ENCODE measurements around the gene KRT23.

The KRT23 gene

GRCh38 chr17:40937384-40937819 lies at the start of gene KRT23:
Gene KRT23, minus strand, starts transcription at chr17:40937646. Its CDS starts 1,043 bp downstream, at chr17:40936603.
- no peak for DNase-seq

- DNase-seq, result no peak
Observed at GRCh38 chr17:40986920-40987319, 49.5 kb upstream of the KRT23 start.

DNA sequence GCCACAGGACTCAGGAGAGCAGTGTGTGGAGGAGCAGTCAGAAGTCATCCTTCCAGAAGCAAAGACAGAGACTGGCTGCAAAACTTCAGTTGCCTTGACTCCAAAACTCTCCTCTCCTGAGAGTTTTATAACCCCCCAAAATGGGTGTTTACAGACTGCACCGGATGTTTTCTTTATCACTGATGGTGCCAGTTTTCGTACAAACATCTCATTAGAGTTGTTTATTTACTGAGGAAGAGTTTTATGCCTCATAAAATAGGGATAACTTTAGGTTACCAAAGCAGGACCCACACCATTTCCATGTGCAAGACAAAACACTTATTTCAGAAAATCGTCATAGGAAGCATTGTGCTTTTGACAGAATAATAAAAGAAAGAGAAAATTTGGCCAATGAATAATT lies 46.8 kb upstream of the KRT23 start, which contains the start of gene KRT40:
TSS of gene KRT40 (minus strand) at position 101 of the 400 bp plus-strand sequence. CDS start at position 48, 53 bp downstream.
- DNase-seq, result no peak

- DNase-seq, result no peak
Observed at GRCh38 chr17:40981115-40981514, 43.7 kb upstream of the KRT23 start.

DNA sequence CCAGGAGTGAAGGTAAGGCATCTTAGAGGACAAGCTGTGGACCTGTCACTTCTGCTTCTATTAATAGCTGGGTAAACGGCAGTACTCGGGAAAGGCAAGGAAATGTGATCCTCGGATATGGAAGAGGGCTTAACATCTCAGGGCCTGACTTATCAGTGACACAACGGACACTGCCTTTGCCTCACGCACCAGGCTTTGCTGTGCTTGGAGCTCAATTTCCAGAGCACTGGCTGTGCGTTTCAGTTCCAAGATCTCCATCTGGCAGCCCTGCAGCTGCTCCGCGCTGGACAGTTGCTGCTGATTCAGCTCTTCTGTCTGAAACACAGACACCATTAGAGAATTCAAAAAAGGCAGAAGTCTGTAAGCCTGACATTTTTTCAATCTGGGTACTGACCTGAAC lies 43.1 kb upstream of the KRT23 start:
- no peak for DNase-seq

DNA sequence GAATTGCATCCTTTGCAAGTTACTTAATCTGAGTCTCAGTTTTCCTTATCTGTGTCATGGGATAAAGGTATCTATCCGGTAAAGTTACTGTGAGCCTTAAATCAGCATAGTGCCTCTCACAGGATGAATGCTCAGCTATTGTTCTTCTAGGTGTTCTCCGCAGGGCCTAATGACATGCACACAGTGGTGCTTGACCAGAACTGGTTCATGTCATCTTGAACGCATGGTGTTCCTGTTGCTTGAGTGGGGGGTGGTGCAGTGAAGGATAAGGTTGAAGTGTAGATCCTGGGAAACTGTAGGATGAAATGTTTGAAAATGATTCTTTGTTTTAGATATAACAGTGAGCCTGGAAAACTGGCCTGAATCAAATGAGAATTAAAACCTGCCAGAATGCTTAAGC lies 42.7 kb upstream of the KRT23 start:
- DNase-seq, result no peak

DNA sequence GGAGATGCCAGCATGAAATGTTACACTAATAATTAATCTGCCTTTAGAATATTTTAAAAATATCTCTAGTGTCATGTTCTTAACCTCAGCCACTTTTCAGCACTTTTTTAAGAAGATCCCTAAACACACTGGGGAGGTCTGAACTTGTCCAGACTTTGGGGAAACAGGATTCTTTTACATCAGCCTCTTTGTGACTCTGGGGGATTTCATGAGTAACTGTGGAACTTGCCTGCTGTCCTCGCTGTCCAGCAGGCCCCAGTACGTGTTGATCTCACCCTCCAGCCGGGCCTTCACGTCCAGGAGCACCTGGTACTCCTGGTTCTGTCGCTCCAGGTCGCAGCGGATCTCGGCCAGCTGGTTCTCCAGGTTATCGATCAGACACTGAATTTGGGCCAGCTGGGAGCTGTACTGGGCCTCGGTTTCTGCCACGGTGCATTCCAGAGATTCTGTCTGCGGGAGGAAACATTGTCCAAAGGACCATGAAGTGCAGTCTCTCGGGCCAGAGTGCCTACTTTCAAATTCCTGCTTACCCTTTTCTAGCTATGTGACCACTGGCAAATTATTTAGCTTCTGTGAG lies 41.2 kb upstream of the KRT23 start:
- no peak for DNase-seq

DNA sequence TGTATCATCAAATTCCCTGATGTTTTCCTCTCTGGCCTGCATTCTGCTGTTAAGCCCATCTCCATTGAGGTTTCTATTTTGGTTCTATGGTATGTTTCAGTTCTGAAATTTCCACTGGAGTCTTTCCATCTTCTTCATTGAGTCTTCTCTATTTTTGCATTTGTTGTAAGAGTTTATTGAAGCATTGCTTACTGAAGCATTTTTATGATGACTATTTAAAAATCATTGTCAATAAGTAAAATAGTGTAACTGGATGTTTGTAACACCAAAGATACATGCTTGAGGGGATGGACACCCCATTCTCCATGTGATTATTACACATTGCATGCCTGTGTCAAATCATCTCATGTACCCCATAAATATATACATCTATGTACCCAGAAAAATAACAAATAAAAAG lies 38.1 kb upstream of the KRT23 start:
- no peak for DNase-seq

DNA sequence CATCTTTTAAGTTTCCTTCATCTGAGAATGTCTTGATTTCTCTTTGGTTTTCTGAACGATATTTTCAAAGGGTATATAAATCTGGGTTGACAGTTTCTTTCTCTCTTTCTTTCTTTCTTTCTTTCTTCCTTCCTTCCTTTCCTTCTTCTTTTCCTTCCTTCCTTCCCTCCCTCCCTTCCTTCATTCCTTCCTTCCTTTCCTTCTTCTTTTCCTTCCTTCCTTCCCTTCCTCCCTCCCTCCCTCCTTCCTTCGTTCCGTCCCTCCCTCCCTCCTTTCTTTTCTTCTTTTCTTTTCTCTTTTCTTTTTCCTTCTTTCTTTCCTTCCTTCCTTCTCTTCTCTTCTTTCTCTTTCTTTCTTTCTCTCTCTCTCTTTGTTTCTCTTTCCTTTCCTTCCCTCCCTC lies 36.9 kb upstream of the KRT23 start:
- DNase-seq, result no peak

- no peak for DNase-seq
Observed at GRCh38 chr17:40967582-40967981, 30.1 kb upstream of the KRT23 start.

GRCh38 chr17:40966848-40967247 lies 29.4 kb upstream of the KRT23 start, which contains the start of gene KRT39:
Gene KRT39, minus strand, starts transcription at chr17:40966948. Its CDS starts 92 bp downstream, at chr17:40966856.
- no peak for DNase-seq

- DNase-seq, result no peak
Observed at GRCh38 chr17:40963838-40964237, 26.4 kb upstream of the KRT23 start.

DNA sequence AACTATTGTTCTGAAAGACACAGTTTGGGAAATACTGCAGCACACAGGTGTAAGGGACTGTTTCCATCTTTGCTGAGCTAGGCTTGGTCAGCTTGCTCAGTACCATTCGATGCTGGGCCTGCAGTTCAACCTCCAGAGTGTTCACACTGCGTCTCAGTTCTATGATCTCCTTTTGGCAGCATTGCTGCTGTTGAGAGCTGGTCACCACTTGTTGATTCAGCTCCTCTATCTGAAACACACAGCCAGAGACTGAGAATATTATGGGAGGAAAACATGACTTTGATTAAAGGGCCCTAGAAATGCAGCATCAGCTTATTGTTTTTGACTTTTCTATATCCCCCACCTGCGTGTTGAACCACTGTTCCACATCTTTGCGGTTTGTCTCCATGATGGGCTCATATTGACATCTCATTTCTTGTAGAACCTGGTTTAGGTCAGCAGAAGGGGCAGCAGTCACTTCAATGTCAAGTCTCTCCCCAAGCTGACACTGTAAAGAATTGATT lies 24.7 kb upstream of the KRT23 start:
- DNase-seq, result no peak

DNA sequence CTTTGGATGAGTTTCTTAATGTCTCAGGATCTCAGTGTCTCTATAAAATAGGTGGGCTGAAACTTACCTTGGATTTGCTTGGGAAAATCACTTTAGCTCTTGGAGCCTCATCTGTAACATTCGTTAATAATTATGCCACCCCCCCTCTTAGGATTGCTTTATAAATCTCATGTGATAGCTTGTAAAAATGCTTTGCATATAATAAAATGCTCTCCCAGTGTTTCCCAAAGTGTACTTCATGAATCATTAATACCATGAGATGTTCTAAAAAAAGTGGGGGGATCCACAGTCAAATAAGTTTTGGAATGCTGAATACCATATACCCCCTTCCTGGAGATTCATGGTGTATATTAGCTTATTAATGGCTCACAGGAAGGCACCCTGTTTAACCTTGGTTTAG lies 24.1 kb upstream of the KRT23 start:
- DNase-seq, result no peak

DNA sequence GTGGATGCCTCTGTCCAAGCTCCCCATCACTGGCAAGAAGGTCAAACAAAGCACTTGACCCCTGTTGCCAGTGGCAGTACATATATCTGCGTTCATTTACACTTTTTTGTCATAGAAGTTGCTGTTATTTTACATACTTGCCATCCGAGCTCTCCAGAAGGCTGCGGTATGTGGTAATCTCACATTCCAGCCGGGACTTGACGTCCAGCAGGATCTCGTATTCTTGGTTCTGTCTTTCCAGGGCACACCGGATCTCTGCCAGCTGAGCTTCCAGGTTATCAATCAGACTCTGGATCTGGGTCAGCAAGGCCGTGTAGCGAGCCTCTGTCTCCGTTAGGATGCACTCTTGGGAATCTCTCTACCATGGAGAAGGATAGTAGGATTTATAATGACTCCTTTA lies 22.7 kb upstream of the KRT23 start:
- no peak for DNase-seq

DNA sequence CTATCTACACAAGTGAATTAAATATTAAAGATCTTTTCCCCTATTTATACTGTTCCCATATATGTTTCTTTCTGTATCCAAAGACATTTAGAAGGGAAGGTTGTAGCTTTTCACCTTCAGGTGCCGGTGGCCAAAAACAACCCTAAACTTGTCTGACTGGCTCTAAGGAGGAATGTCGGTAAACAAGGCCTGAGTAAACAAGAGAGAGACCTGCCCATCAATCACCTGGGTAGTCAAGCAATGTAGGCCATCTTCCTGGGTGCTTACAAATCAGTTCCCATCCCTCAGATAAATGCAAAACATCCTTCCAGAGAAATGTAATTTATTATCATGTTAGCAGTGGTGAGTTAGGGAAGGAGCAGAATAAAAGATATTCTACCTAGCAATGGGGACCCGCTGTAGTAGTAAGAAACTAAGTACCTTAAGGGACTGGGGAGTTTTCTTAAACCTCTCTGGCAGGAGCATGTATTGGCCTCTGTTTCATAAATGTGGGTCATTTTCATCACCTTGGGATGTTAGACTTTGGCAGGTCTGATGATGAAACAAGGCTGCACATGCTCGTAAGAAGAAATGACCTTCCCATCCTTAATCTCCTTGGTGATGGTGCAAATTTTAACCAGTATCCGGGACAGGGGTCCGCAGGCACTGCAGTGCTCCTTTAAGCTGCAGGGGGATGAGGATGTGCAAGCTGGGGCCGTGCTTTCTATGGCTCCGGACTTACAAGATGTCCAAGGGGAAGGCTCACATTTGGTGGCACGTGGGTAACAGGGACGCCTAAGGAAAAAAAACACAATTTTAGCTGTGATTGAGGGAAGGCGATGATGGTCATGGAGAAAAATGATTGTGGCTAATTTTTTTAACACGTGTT lies 20.9 kb upstream of the KRT23 start:
- DNase-seq, result no peak

GRCh38 chr17:40956401-40957254 lies 19.2 kb upstream of the KRT23 start:
- no peak for DNase-seq

- no peak for DNase-seq
Observed at GRCh38 chr17:40953881-40954280, 16.4 kb upstream of the KRT23 start.

DNA sequence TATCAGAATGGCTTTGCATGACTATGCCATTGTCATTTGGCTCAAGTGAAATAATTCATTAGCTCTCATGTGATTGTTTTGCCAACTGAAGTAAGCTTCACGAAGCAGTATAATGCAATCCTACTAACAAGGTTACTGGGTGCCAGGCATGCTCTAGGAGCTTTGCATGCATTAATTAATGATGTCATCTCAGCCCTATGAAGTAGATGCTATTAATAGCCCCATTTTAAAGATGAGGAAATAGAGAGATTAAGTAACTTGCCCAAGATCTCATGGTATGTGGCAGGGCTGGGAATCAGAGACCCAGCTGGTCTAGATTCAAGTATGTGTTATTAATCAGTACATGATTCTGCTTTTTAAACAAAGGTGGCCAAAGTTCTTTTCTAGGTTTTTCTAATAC lies 15.2 kb upstream of the KRT23 start:
- no peak for DNase-seq

DNA sequence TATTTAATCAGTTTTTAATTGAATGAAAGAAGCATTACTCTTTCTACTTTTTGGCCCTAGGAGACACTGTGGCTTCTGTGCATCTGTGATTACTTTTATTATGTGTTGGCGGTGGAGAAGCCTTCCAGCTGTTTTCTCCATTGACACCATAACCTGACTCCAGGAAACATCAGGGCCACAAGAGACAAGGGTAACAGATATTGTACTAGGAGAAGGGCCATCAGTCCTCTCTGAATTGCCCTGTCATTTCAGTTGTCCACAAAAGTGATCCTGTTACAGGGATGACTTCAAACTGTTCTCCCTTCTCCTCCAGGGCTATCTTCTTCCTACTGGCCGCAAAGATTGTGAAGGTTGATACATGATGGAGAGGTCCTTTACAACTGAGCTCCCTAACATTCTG lies 14.7 kb upstream of the KRT23 start:
- no peak for DNase-seq

GRCh38 chr17:40951011-40951622 lies 13.7 kb upstream of the KRT23 start:
- DNase-seq, result no peak

GRCh38 chr17:40950176-40950575 lies 12.7 kb upstream of the KRT23 start:
- no peak for DNase-seq

GRCh38 chr17:40949418-40949817 lies 12.0 kb upstream of the KRT23 start:
- no peak for DNase-seq
